HepG2 (cell line): ENCODE measurements around the gene PLPP3. TPM values are rescaled to one million over a fixed set of nuclear protein-coding genes. Genes with fewer than 3 reads are reported as not detected.
A peak's percentile ranks its signal among the peaks of the same experiment; 100 is the strongest.

Experiments
- ATAC-seq: fragments of 200-7000 bp; cut with Tn5 transposase; 3 replicates; pipeline ENCODE4 v1.9.1; 2020; ENCODE audit warnings: mild to moderate bottlenecking, moderate library complexity
- BruUV-seq: library from RNA; stranded (reverse); fragments of 400-500 nt; replicated peaks from 2 replicates; lab custom pipeline; 2021; lab: Mats Ljungman, UMichigan
- CTCF ChIA-PET: fragments of 300-600 bp; formaldehyde crosslinking; extraction: SDS; loops from one replicate; lab custom pipeline; 2021; ENCODE audit warnings: low total read pairs, inconsistent platforms, low intra/inter-chr PET ratio; lab: Yijun Ruan, JAX
- POLR2A ChIA-PET: fragments of 350-600 bp; sonication (Branson Sonifier 250); formaldehyde crosslinking; loops from one replicate; lab custom pipeline; 2020; ENCODE audit warnings: antibody characterized with exemption, inconsistent platforms; lab: Yijun Ruan, JAX
- DNase-seq: peaks from one replicate; pipeline ENCODE4 v3.0.0-alpha.2; 2015; ENCODE audit warnings: low spot score
- FAIRE-seq: peaks from 3 replicates; lab custom pipeline; 2011; peaks lifted over from hg19 to GRCh38; lab: Jason Lieb, UNC
- H2AFZ ChIP-seq: one replicate; pipeline ENCODE4 v1.6.1; 2011; ENCODE audit warnings: low read length, inconsistent platforms
- H3K27ac ChIP-seq: fragments of 300-600 bp; 3 replicates; pipeline ENCODE4 v1.8.0; 2011; ENCODE audit warnings: mixed run types, mild to moderate bottlenecking, mixed read lengths, low read length, inconsistent platforms; ENCODE audit not compliant: insufficient read depth; ENCODE audit errors: extremely low read length
- H3K27me3 ChIP-seq, 2 experiments: fragments of 200-600 bp in 1 of 2; 2 replicates in 1 of 2; 3 replicates in 1 of 2; pipeline versions ENCODE4 v1.6.0 to v1.8.0; 2011; ENCODE audit warnings: low read length in 2 of 2, mild to moderate bottlenecking in 2 of 2, moderate library complexity in 2 of 2, inconsistent platforms in 1 of 2; ENCODE audit not compliant: insufficient read depth in 2 of 2, control insufficient read depth in 1 of 2
- H3K36me3 ChIP-seq, 2 experiments: fragments of 200-600 bp in 1 of 2; replicated peaks in 1 of 2; 2 replicates in 1 of 2; 3 replicates in 1 of 2; pipeline versions ENCODE4 v1.5.1 to v1.8.0; 2011; ENCODE audit warnings: low read length in 2 of 2, inconsistent platforms in 1 of 2; ENCODE audit not compliant: insufficient read depth in 2 of 2, control insufficient read depth in 1 of 2
- H3K4me1 ChIP-seq: 2 replicates; pipeline ENCODE4 v1.5.1; 2012; ENCODE audit warnings: low read length, inconsistent platforms; ENCODE audit not compliant: insufficient read depth
- H3K4me2 ChIP-seq: 2 replicates; pipeline ENCODE4 v1.6.0; 2011; ENCODE audit warnings: low read depth, low read length, inconsistent platforms
- H3K4me3 ChIP-seq, 3 experiments: fragments of 200-600 bp in 1 of 3; sonication (generic), shearing (Covaris generic) in 1 of 3; replicated peaks in 1 of 3; 2 replicates each; pipeline ENCODE4 v1.5.1; 2011 to 2016; ENCODE audit warnings: low read length in 3 of 3, inconsistent platforms in 2 of 3, low read depth in 2 of 3, mild to moderate bottlenecking in 2 of 3, control low read depth in 1 of 3, mixed read lengths in 1 of 3; ENCODE audit not compliant: insufficient read depth in 1 of 3
- H3K79me2 ChIP-seq: one replicate; pipeline ENCODE4 v1.6.1; 2011; ENCODE audit warnings: low read length, inconsistent platforms; ENCODE audit not compliant: insufficient read depth
- H3K9ac ChIP-seq: 2 replicates; pipeline ENCODE4 v1.6.0; 2011; ENCODE audit warnings: mild to moderate bottlenecking, low read depth, low read length, inconsistent platforms; ENCODE audit not compliant: insufficient read depth
- H3K9me3 ChIP-seq: 2 replicates; pipeline ENCODE4 v1.5.1; 2012; ENCODE audit warnings: mild to moderate bottlenecking, low read length
- H4K20me1 ChIP-seq: 2 replicates; pipeline ENCODE4 v1.6.0; 2011; ENCODE audit warnings: inconsistent platforms, mild to moderate bottlenecking, low read length, moderate library complexity; ENCODE audit not compliant: insufficient read depth
- ASH2L ChIP-seq: fragments of 300-600, 200-600 bp; sonication (generic); IDR thresholded peaks from 2 replicates; pipeline ENCODE4 v1.7.0; 2017; ENCODE audit warnings: low read depth, mild to moderate bottlenecking, moderate library complexity, mixed read lengths, low read length; ENCODE audit not compliant: insufficient read length
- ATF7 ChIP-seq, 2 experiments: fragments of 450-650 bp in 1 of 2; sonication (generic) in 1 of 2; formaldehyde crosslinking in 1 of 2; IDR thresholded peaks; 2 replicates each; pipeline versions ENCODE4 v1.4.0 to v1.6.1; 2016 to 2020; ENCODE audit warnings: antibody characterized with exemption in 1 of 2, mild to moderate bottlenecking in 1 of 2, missing genetic modification reagents in 1 of 2
- CEBPB ChIP-seq: IDR thresholded peaks from 2 replicates; pipeline ENCODE4 v1.6.1; 2011; ENCODE audit warnings: low read depth, low read length, improper control_type of control experiment, borderline replicate concordance
- CREBL2 ChIP-seq: sonication (generic); formaldehyde crosslinking; IDR thresholded peaks from 2 replicates; pipeline ENCODE4 v1.8.1; 2023; ENCODE audit warnings: missing genetic modification reagents, mild to moderate bottlenecking, borderline replicate concordance
- DMAP1 ChIP-seq: IDR thresholded peaks from 2 replicates; pipeline ENCODE4 v1.6.1; 2016
- DNMT3B ChIP-seq: conservative IDR thresholded peaks from 2 replicates; pipeline ENCODE4 v1.6.1; 2016; ENCODE audit warnings: missing biosample characterization, control low read depth
- DPF2 ChIP-seq: sonication (generic); formaldehyde crosslinking; IDR thresholded peaks from 2 replicates; pipeline ENCODE4 v1.4.0; 2020; ENCODE audit warnings: mild to moderate bottlenecking, low read depth, missing genetic modification reagents, borderline replicate concordance
- ESRRA ChIP-seq: sonication (generic); formaldehyde crosslinking; IDR thresholded peaks from 2 replicates; pipeline ENCODE4 v1.5.1; 2020; ENCODE audit warnings: mild to moderate bottlenecking, low read depth, missing genetic modification reagents
- FOXA3 ChIP-seq: IDR thresholded peaks from 2 replicates; pipeline ENCODE4 v1.6.1; 2016; ENCODE audit warnings: missing genetic modification reagents, missing compliant biosample characterization
- FOXK1 ChIP-seq: sonication (generic); formaldehyde crosslinking; IDR thresholded peaks from 2 replicates; pipeline ENCODE4 v1.4.0; 2020; ENCODE audit warnings: low read depth, missing genetic modification reagents, borderline replicate concordance
- FOXK2 ChIP-seq: fragments of 450-650 bp; IDR thresholded peaks from 2 replicates; pipeline ENCODE4 v1.6.1; 2016
- GABPA ChIP-seq, 2 experiments: IDR thresholded peaks; 2 replicates each; pipeline ENCODE4 v1.6.1; 2011 to 2016; ENCODE audit warnings: low read depth in 2 of 2, low read length in 1 of 2, missing biosample characterization in 1 of 2, missing genetic modification characterization in 1 of 2
- HOXA9 ChIP-seq: sonication (generic); formaldehyde crosslinking; IDR thresholded peaks from 2 replicates; pipeline ENCODE4 v1.8.1; 2022; ENCODE audit warnings: missing genetic modification reagents, mild to moderate bottlenecking, moderate library complexity, borderline replicate concordance
- MTERF4 ChIP-seq: sonication (generic); formaldehyde crosslinking; IDR thresholded peaks from 2 replicates; pipeline ENCODE4 v1.8.0; 2023; ENCODE audit warnings: mild to moderate bottlenecking, missing genetic modification reagents
- NR2F6 ChIP-seq, 2 experiments: IDR thresholded peaks; 2 replicates each; pipeline ENCODE4 v1.6.1; 2016; ENCODE audit warnings: antibody characterized with exemption in 1 of 2, mild to moderate bottlenecking in 1 of 2
- PPARG ChIP-seq: conservative IDR thresholded peaks from 2 replicates; pipeline ENCODE4 v1.6.1; 2016; ENCODE audit warnings: missing biosample characterization, missing genetic modification reagents
- SRSF4 ChIP-seq: fragments of 200-400 bp; formaldehyde crosslinking; IDR thresholded peaks from one replicate; pipeline ENCODE4 v1.6.1; 2018; ENCODE audit warnings: mild to moderate bottlenecking, low read depth, low read length, moderate library complexity; ENCODE audit not compliant: poor library complexity, severe bottlenecking
- TRAFD1 ChIP-seq: sonication (generic); formaldehyde crosslinking; IDR thresholded peaks from 2 replicates; pipeline ENCODE4 v1.5.1; 2020; ENCODE audit warnings: missing genetic modification reagents, mild to moderate bottlenecking, borderline replicate concordance
- ZBTB38 ChIP-seq: sonication (generic); formaldehyde crosslinking; IDR thresholded peaks from 2 replicates; pipeline ENCODE4 v1.5.1; 2020; ENCODE audit warnings: mild to moderate bottlenecking, missing genetic modification reagents
- ZNF629 ChIP-seq: sonication (generic); formaldehyde crosslinking; conservative IDR thresholded peaks from 2 replicates; pipeline ENCODE4 v1.5.0; 2020; ENCODE audit warnings: missing genetic modification reagents
- WGBS: methylation state at CpG from one replicate; pipeline ENCODE4 v1.1.6; 2017; ENCODE audit warnings: low lambda C conversion rate; 5-methylcytosine and 5-hydroxymethylcytosine counted together
- in situ Hi-C: cut with HindIII; loops from 2 replicates; pipeline ENCODE4 v1.10.0; 2017; ENCODE audit warnings: low pct_unique_long_range_greater_than_20kb; ENCODE audit not compliant: extremely low pct_ligation_motif_present
- intact Hi-C: fragments of 100-400 bp; cut with micrococcal nuclease; formaldehyde crosslinking; loops from one replicate; pipeline ENCODE4 v1.10.0; 2022; ENCODE audit not compliant: unreplicated experiment
- polyA plus RNA-seq, 8 experiments: library from polyadenylated mRNA; depleted of rRNA in 3 of 8; stranded (reverse) in 7 of 8; unstranded in 1 of 8; fragments of >200 nt; fragmentation: Illumina TruSeq in 4 of 8; extraction: Trizol in 4 of 8; gene quantifications; 2 replicates each; pipeline versions ENCODE4 v1.2.1 to v1.2.3, GENCODE V29; 2011 to 2016; ENCODE audit warnings: low read depth in 4 of 8, missing spikeins in 1 of 8, mixed read lengths in 1 of 8; ENCODE audit not compliant: insufficient read depth in 1 of 8
- total RNA-seq, 5 experiments: library from RNA; depleted of rRNA; stranded (reverse); fragments of >200 nt; fragmentation: Illumina TruSeq; extraction: Trizol; gene quantifications; 2 replicates each; pipeline ENCODE4 v1.2.3, GENCODE V29; 2016; ENCODE audit warnings: low read depth in 1 of 5

PLPP3 gene
- total and polyA plus RNA-seq, 2 of the 13 experiments (the other 11 are each of a cell fraction or from before 2014, with no cell fraction given), result 49.7 to 65.8 TPM

GRCh38 chr1:56566061-56566744 lies 13.2 kb downstream of the PLPP3 start:
- H3K27me3 ChIP-seq, result no peaks in the 10 kb centered on the region
- H3K4me1 ChIP-seq, result peaks cover 99% of the 10 kb centered on the region
- no peak for FAIRE-seq
- POLR2A ChIA-PET, result interaction anchor here (0.6 to 2.0 kb wide), 9 partner anchors 9 to 234 kb away, joined by 3 to 16 read pairs (median 4); partner anchors contain the start of gene PLPP3
- H4K20me1 ChIP-seq, result peaks cover 8% of the 10 kb centered on the region; the same call in 1 of the 2 replicates
- in situ Hi-C loops, result no loop called here
- peak overlapping the region; percentile 40 for H3K9ac ChIP-seq
- H3K4me2 ChIP-seq, result peak overlapping the region; percentile 71
- no TSS peak for BruUV-seq
- no peak overlapping the region for H2AFZ ChIP-seq
- DNase-seq, result peak; percentile 82
- peak overlapping the region; percentile 73 for H3K27ac ChIP-seq
- H3K4me3 ChIP-seq, result peak overlapping the region in 2 of 3 experiments; percentile 41 to 45; a peak in 3 of 6 replicates
- CTCF ChIA-PET, result no interaction called here
- H3K36me3 ChIP-seq, result no peaks in the 10 kb centered on the region; a peak in 1 of 5 replicates
- peaks cover 96% of the 10 kb centered on the region for H3K79me2 ChIP-seq
- peak; percentile 73 for ATAC-seq
- WGBS, result 7% methylated on average over 9 of the region's 9 CpGs
- H3K9me3 ChIP-seq, result no peaks in the 10 kb centered on the region
- intact Hi-C loops, result no loop called here
- TF ChIP-seq HOXA9 (no peak), FOXA3 (CRISPR knock-in tag) (peak; percentile 47), ASH2L (peak; percentile 85), CREBL2 (CRISPR knock-in tag) (no peak), DPF2 (CRISPR knock-in tag) (0 out of 2 replicates have a peak, but pooled peaks have one; percentile 13), ATF7 (IDR thresholded peaks at IDR 0.05) (no peak; the same call in 1 of the 2 replicates), ATF7 (CRISPR knock-in tag; IDR thresholded peaks at IDR 0.05) (0 out of 2 replicates have a peak, but pooled peaks have one; percentile 44), ZBTB38 (CRISPR knock-in tag) (no peak), MTERF4 (CRISPR knock-in tag) (no peak), ESRRA (CRISPR knock-in tag) (0 out of 2 replicates have a peak, but pooled peaks have one; percentile 27), SRSF4 (no peak), GABPA (IDR thresholded peaks at IDR 0.05; ENCODE audit: low read depth, low read length) (no peak), GABPA (CRISPR knock-in tag; IDR thresholded peaks at IDR 0.05; ENCODE audit: low read depth) (no peak), FOXK2 (peak; percentile 45; the same call in 1 of the 2 replicates), NR2F6 (IDR thresholded peaks at IDR 0.05) (peak; percentile 16; the same call in 1 of the 2 replicates), NR2F6 (CRISPR knock-in tag; IDR thresholded peaks at IDR 0.05) (no peak; the same call in 1 of the 2 replicates), DMAP1 (CRISPR knock-in tag) (peak; percentile 43; the same call in 1 of the 2 replicates), PPARG (peak; percentile 35; the same call in 1 of the 2 replicates), TRAFD1 (CRISPR knock-in tag) (no peak), CEBPB (0 out of 2 replicates have a peak, but pooled peaks have one; percentile 7), FOXK1 (CRISPR knock-in tag) (0 out of 2 replicates have a peak, but pooled peaks have one; percentile 35), ZNF629 (CRISPR knock-in tag) (0 out of 2 replicates have a peak, but pooled peaks have one; percentile 21), DNMT3B (CRISPR knock-in tag) (0 out of 2 replicates have a peak, but pooled peaks have one; percentile 18)
